Brain microvascular endothelial cell (primary cell): ENCODE results near the gene ALOX15.
"Not testable (repeated sequence)": the region's sequence is repeated elsewhere in the genome, so short reads cannot be mapped to it uniquely, and the experiment has no call there.

Experiments used
- DNase-seq: peaks from one replicate; pipeline ENCODE4 v3.0.0-alpha.2; 2020
- H3K27ac ChIP-seq: fragments of 250-450 bp; sonication (Bioruptor Pico); 2 replicates; pipeline ENCODE4 v1.5.1; 2020; ENCODE audit warnings: mild to moderate bottlenecking, moderate library complexity
- H3K27me3 ChIP-seq: fragments of 250-450 bp; sonication (Bioruptor Pico); replicated peaks from 2 replicates; pipeline ENCODE4 v1.5.1; 2020; ENCODE audit warnings: mild to moderate bottlenecking
- H3K36me3 ChIP-seq: fragments of 250-450 bp; sonication (Bioruptor Pico); replicated peaks from 2 replicates; pipeline ENCODE4 v1.5.1; 2020; ENCODE audit warnings: mild to moderate bottlenecking
- H3K4me3 ChIP-seq: 2 replicates; pipeline ENCODE4 v1.5.1; 2011; ENCODE audit warnings: low read depth, mild to moderate bottlenecking, control low read depth, low read length, moderate library complexity
- CTCF ChIP-seq: IDR thresholded peaks from 2 replicates; pipeline ENCODE4 v1.5.1; 2011; ENCODE audit warnings: low read depth, mild to moderate bottlenecking, moderate library complexity, low read length, control low read depth, inconsistent platforms; ENCODE audit errors: missing control alignments
- in situ Hi-C: cut with HindIII; loops from 2 replicates; pipeline ENCODE4 v1.10.0; 2017; ENCODE audit warnings: low sequenced_read_pairs, low pct_ligation_motif_present

ALOX15 gene

GRCh38 chr17:4625181-4625617 is 16.3 kb downstream of the ALOX15 start:
- no peak for TF ChIP-seq CTCF
- no peak overlapping the region for H3K4me3 ChIP-seq
- H3K36me3 ChIP-seq = no peaks in the 10 kb centered on the region
- no peaks in the 10 kb centered on the region for H3K27me3 ChIP-seq
- in situ Hi-C loops = no loop called here
- DNase-seq = no peak
- no peak overlapping the region for H3K27ac ChIP-seq

GRCh38 chr17:4624451-4624911 is 17.0 kb downstream of the ALOX15 start:
- H3K36me3 ChIP-seq, H3K27me3 ChIP-seq, in situ Hi-C loops, H3K27ac ChIP-seq, H3K4me3 ChIP-seq: not testable (repeated sequence)
- peak; percentile 41 for DNase-seq

- no peak for TF ChIP-seq CTCF
- Histone ChIP-seq H3K4me3 (no peak overlapping the region), H3K36me3 (no peaks in the 10 kb centered on the region), H3K27me3 (no peaks in the 10 kb centered on the region), H3K27ac (no peak overlapping the region)
- in situ Hi-C loops = no loop called here
- peak; percentile 45 for DNase-seq
Observed at GRCh38 chr17:4623249-4623648, 18.2 kb downstream of the ALOX15 start.

GRCh38 chr17:4622375-4622774 is 19.1 kb downstream of the ALOX15 start:
- no peaks in the 10 kb centered on the region for H3K36me3 ChIP-seq
- DNase-seq = no peak
- in situ Hi-C loops = no loop called here
- H3K4me3 ChIP-seq = no peak overlapping the region
- H3K27me3 ChIP-seq = peaks cover under 1% of the 10 kb centered on the region
- H3K27ac ChIP-seq = no peak overlapping the region
- no peak for TF ChIP-seq CTCF

- Histone ChIP-seq H3K36me3 (no peaks in the 10 kb centered on the region), H3K27me3 (peaks cover 4% of the 10 kb centered on the region), H3K4me3 (no peak overlapping the region), H3K27ac (no peak overlapping the region)
- TF ChIP-seq CTCF = no peak
- no peak for DNase-seq
- in situ Hi-C loops = no loop called here
Observed at GRCh38 chr17:4620531-4621101, 20.9 kb downstream of the ALOX15 start.

- Histone ChIP-seq H3K27me3 (peaks cover 4% of the 10 kb centered on the region), H3K4me3 (no peak overlapping the region), H3K36me3 (no peaks in the 10 kb centered on the region), H3K27ac (no peak overlapping the region)
- in situ Hi-C loops = no loop called here
- no peak for DNase-seq
- no peak for TF ChIP-seq CTCF
Observed at GRCh38 chr17:4617590-4618351, 23.7 kb downstream of the ALOX15 start.
